ENCODE measurements around the gene SMIM35.

GRCh38 chr11:118080296-118080695, 6.5 kb downstream of the SMIM35 start:
- TF ChIP-seq, protein P1, sequence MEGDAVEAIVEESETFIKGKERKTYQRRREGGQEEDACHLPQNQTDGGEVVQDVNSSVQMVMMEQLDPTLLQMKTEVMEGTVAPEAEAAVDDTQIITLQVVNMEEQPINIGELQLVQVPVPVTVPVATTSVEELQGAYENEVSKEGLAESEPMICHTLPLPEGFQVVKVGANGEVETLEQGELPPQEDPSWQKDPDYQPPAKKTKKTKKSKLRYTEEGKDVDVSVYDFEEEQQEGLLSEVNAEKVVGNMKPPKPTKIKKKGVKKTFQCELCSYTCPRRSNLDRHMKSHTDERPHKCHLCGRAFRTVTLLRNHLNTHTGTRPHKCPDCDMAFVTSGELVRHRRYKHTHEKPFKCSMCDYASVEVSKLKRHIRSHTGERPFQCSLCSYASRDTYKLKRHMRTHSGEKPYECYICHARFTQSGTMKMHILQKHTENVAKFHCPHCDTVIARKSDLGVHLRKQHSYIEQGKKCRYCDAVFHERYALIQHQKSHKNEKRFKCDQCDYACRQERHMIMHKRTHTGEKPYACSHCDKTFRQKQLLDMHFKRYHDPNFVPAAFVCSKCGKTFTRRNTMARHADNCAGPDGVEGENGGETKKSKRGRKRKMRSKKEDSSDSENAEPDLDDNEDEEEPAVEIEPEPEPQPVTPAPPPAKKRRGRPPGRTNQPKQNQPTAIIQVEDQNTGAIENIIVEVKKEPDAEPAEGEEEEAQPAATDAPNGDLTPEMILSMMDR (IDR thresholded peaks at IDR 0.05 in 4 of 5, conservative IDR thresholded peaks at IDR 0.05 in 1 of 5) = no peak
- TF ChIP-seq POLR2A (IDR thresholded peaks at IDR 0.05) = no peak

All from gastrocnemius medialis (tissue), 4 donors.